GM12878 (cell line): ENCODE results near the gene RAD51. TPM values are rescaled to one million over a fixed set of nuclear protein-coding genes. Genes with fewer than 3 reads are reported as not detected.

Source experiments
- ATAC-seq: fragments of 200-7000 bp; cut with Tn5 transposase; 3 replicates; pipeline ENCODE4 v1.9.1; 2020; ENCODE audit warnings: mild to moderate bottlenecking, moderate library complexity
- BruUV-seq: library from RNA; stranded (reverse); fragments of 400-500 nt; replicated peaks from 2 replicates; lab custom pipeline; 2021; lab: Mats Ljungman, UMichigan
- CTCF ChIA-PET: fragments of 300-600 bp; sonication (Branson Sonifier 250); formaldehyde crosslinking; extraction: SDS; loops from one replicate; lab custom pipeline; 2021; ENCODE audit warnings: inconsistent platforms; lab: Yijun Ruan, JAX
- POLR2A ChIA-PET: fragments of 350-600 bp; formaldehyde crosslinking; extraction: SDS; loops from one replicate; lab custom pipeline; 2021; ENCODE audit warnings: inconsistent platforms; lab: Charles Lee
- RAD21 ChIA-PET: fragments of 300-600 bp; sonication (Branson Sonifier 250); formaldehyde crosslinking; loops from one replicate; lab custom pipeline; 2023; ENCODE audit warnings: antibody characterized with exemption; ENCODE audit not compliant: unreplicated experiment; lab: Charles Lee
- SMC1A ChIA-PET: fragments of 300-600 bp; sonication (Branson Sonifier 250); formaldehyde crosslinking; loops from one replicate; lab custom pipeline; 2023; ENCODE audit not compliant: unreplicated experiment, uncharacterized antibody; lab: Charles Lee
- DNase-seq: peaks from one replicate; pipeline ENCODE4 v3.0.0-alpha.2; 2011; ENCODE audit warnings: low read depth, low spot score
- FAIRE-seq: peaks from 3 replicates; lab custom pipeline; 2011; peaks lifted over from hg19 to GRCh38; lab: Jason Lieb, UNC
- H2AFZ ChIP-seq: 2 replicates; pipeline ENCODE4 v1.6.0; 2011; ENCODE audit warnings: low read depth, low read length, control low read depth; ENCODE audit not compliant: control insufficient read depth
- H3K27ac ChIP-seq: 2 replicates; pipeline ENCODE4 v1.5.1; 2011; ENCODE audit warnings: control low read depth; ENCODE audit not compliant: control insufficient read depth, insufficient read depth
- H3K27me3 ChIP-seq, 2 experiments: replicated peaks in 1 of 2; 2 replicates each; pipeline versions ENCODE4 v1.6.0 to v1.6.1; 2011; ENCODE audit warnings: low read length in 1 of 2; ENCODE audit not compliant: control insufficient read depth in 2 of 2, insufficient read depth in 2 of 2
- H3K36me3 ChIP-seq, 2 experiments: 2 replicates each; pipeline ENCODE4 v1.5.1; 2011; ENCODE audit warnings: low read length in 1 of 2; ENCODE audit not compliant: control insufficient read depth in 2 of 2, insufficient read depth in 2 of 2
- H3K4me1 ChIP-seq: 2 replicates; pipeline ENCODE4 v1.6.1; 2011; ENCODE audit warnings: mild to moderate bottlenecking, low read length, moderate library complexity, mixed read lengths; ENCODE audit not compliant: control insufficient read depth, insufficient read depth
- H3K4me2 ChIP-seq: 2 replicates; pipeline ENCODE4 v1.6.0; 2011; ENCODE audit warnings: control low read depth; ENCODE audit not compliant: control insufficient read depth, insufficient read depth
- H3K4me3 ChIP-seq: fragments of 200-600 bp; sonication (generic); 2 replicates; pipeline ENCODE4 v1.5.1; 2016
- H3K79me2 ChIP-seq: 2 replicates; pipeline ENCODE4 v1.6.0; 2011; ENCODE audit warnings: low read length; ENCODE audit not compliant: control insufficient read depth, insufficient read depth
- H3K9ac ChIP-seq: 2 replicates; pipeline ENCODE4 v1.8.0; 2011; ENCODE audit warnings: low read length, control low read depth, mixed read lengths; ENCODE audit not compliant: control insufficient read depth, insufficient read depth
- H3K9me3 ChIP-seq: replicated peaks from 3 replicates; pipeline ENCODE4 v1.5.1; 2011; ENCODE audit warnings: mild to moderate bottlenecking, low read length; ENCODE audit not compliant: control insufficient read depth, insufficient read depth
- H4K20me1 ChIP-seq: 2 replicates; pipeline ENCODE4 v1.6.0; 2011; ENCODE audit not compliant: control insufficient read depth, insufficient read depth
- ATF7 ChIP-seq: fragments of 450-650 bp; IDR thresholded peaks from 2 replicates; pipeline ENCODE4 v1.6.1; 2016; ENCODE audit warnings: low read depth, mild to moderate bottlenecking
- CEBPB ChIP-seq, 2 experiments: fragments of 150-350 bp in 1 of 2; IDR thresholded peaks; 2 replicates each; pipeline ENCODE4 v1.6.1; 2012 to 2014; ENCODE audit warnings: low read depth in 2 of 2, low read length in 2 of 2, borderline replicate concordance in 1 of 2, inconsistent platforms in 1 of 2
- E4F1 ChIP-seq: fragments of 450-650 bp; IDR thresholded peaks from 2 replicates; pipeline ENCODE4 v1.6.1; 2018; ENCODE audit warnings: borderline replicate concordance, mild to moderate bottlenecking; ENCODE audit not compliant: partially characterized antibody
- IRF4 ChIP-seq: IDR thresholded peaks from 2 replicates; pipeline ENCODE4 v1.6.1; 2011; ENCODE audit warnings: low read depth, low read length
- KLF5 ChIP-seq: fragments of 450-650 bp; IDR thresholded peaks from 2 replicates; pipeline ENCODE4 v1.6.1; 2014; ENCODE audit warnings: mild to moderate bottlenecking; ENCODE audit not compliant: partially characterized antibody
- MTA2 ChIP-seq: fragments of 450-650 bp; IDR thresholded peaks from 2 replicates; pipeline ENCODE4 v1.6.1; 2016; ENCODE audit warnings: low read depth, mild to moderate bottlenecking, moderate library complexity
- PAX8 ChIP-seq: fragments of 450-650 bp; IDR thresholded peaks from 2 replicates; pipeline ENCODE4 v1.6.1; 2017; ENCODE audit warnings: mild to moderate bottlenecking, moderate library complexity
- PKNOX1 ChIP-seq: fragments of 450-650 bp; IDR thresholded peaks from 2 replicates; pipeline ENCODE4 v1.6.1; 2016; ENCODE audit warnings: mild to moderate bottlenecking
- SIN3A ChIP-seq: IDR thresholded peaks from 2 replicates; pipeline ENCODE4 v1.6.1; 2012; ENCODE audit warnings: low read depth, low read length, improper control_type of control experiment
- SP1 ChIP-seq: IDR thresholded peaks from one replicate; pipeline ENCODE4 v1.6.1; 2011; ENCODE audit warnings: low read depth, low read length
- STAT3 ChIP-seq: IDR thresholded peaks from 2 replicates; pipeline ENCODE4 v1.6.1; 2011; ENCODE audit warnings: low read depth, low read length, improper control_type of control experiment
- SUZ12 ChIP-seq: fragments of 200-600 bp; sonication (generic); IDR thresholded peaks from one replicate; pipeline ENCODE4 v1.6.1; 2018; ENCODE audit warnings: antibody characterized with exemption, mild to moderate bottlenecking; ENCODE audit not compliant: unreplicated experiment
- TBL1XR1 ChIP-seq: IDR thresholded peaks from 2 replicates; pipeline ENCODE4 v1.6.1; 2012; ENCODE audit warnings: low read depth, low read length, improper control_type of control experiment
- ZNF207 ChIP-seq: fragments of 450-650 bp; IDR thresholded peaks from 2 replicates; pipeline ENCODE4 v1.6.1; 2014; ENCODE audit warnings: antibody characterized with exemption, mild to moderate bottlenecking, borderline replicate concordance
- ZNF24 ChIP-seq: fragments of 450-650 bp; IDR thresholded peaks from 2 replicates; pipeline ENCODE4 v1.6.1; 2017; ENCODE audit warnings: antibody characterized with exemption, mild to moderate bottlenecking
- WGBS: methylation state at CpG from one replicate; pipeline ENCODE4 v1.1.6; 2016; ENCODE audit warnings: low lambda C conversion rate; ENCODE audit not compliant: insufficient replicate concordance, insufficient coverage; ENCODE audit errors: missing lambda C conversion rate; 5-methylcytosine and 5-hydroxymethylcytosine counted together
- in situ Hi-C: fragments of 300-500 bp; cut with MboI; formaldehyde crosslinking; loops from 9 replicates; pipeline ENCODE4 v1.14.3; 2018; ENCODE audit warnings: mixed read lengths
- intact Hi-C: fragments of 100-400 bp; cut with micrococcal nuclease; formaldehyde crosslinking; loops from one replicate; pipeline ENCODE4 v1.14.2; 2022; ENCODE audit not compliant: unreplicated experiment
- polyA plus RNA-seq, 11 experiments: library from polyadenylated mRNA; depleted of rRNA in 4 of 11; unstranded in 6 of 11; stranded (reverse) in 5 of 11; fragments of >200 nt; fragmentation: Nextera tagmentation in 4 of 11; fragmentation: Illumina TruSeq in 1 of 11; extraction: Ambion mirVana in 4 of 11; extraction: Trizol in 1 of 11; gene quantifications; 1 replicate in 1 of 11; 2 replicates in 10 of 11; pipeline versions ENCODE4 v1.2.1 to v1.2.3, GENCODE V29; 2011 to 2016; ENCODE audit warnings: inconsistent platforms in 2 of 11, missing spikeins in 2 of 11, low read depth in 1 of 11
- total RNA-seq, 4 experiments: library from RNA; depleted of rRNA in 3 of 4; stranded (reverse); fragments of >200 nt in 3 of 4; fragmentation: Illumina TruSeq in 1 of 4; extraction: Trizol in 1 of 4; gene quantifications; 2 replicates each; pipeline versions ENCODE4 v1.2.1 to v1.2.3, GENCODE V29; 2013 to 2021
- TF ChIP-seq, protein P1 (sequence below): IDR thresholded peaks from 2 replicates; pipeline ENCODE4 v1.6.1; 2012; ENCODE audit warnings: low read length, inconsistent platforms
- TF ChIP-seq, protein P2 (sequence below): IDR thresholded peaks from 2 replicates; pipeline ENCODE4 v1.6.1; 2011; ENCODE audit warnings: mild to moderate bottlenecking, low read depth, low read length, moderate library complexity; ENCODE audit not compliant: insufficient replicate concordance

Gene RAD51
- total and polyA plus RNA-seq, 10 of the 15 experiments (the other 5 are each of a cell fraction or from before 2014, with no cell fraction given): 13.1 to 55.0 (median 30.6) TPM

DNA sequence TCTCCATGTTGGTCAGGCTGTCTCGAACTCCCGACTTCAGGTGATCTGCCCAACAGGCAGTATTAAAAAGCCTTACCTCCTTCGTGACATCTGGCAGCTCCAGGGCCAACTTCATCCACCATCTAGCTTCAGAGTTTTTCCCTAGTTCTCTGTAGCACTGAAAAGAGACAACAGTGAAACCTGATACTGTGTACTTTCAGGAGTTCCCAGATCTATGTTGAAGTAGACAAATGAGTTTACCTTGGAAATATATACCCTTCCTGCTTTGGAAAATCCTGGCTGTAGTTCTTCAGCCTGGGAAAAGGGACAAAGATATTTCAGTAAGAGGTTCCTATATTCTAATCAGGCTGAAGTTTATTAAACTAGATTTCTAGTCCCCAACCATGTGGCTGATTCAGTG, 42.1 kb downstream of the RAD51 start (continued):
- TF ChIP-seq SUZ12: no peak
- no peak for TF ChIP-seq KLF5
- TF ChIP-seq ZNF24: no peak
- no peak for TF ChIP-seq TBL1XR1
- no peak for TF ChIP-seq IRF4
- no peak for TF ChIP-seq CEBPB (IDR thresholded peaks at IDR 0.05; ENCODE audit: borderline replicate concordance in 1 of 2, low read depth in 2 of 2, low read length in 2 of 2)

- POLR2A ChIA-PET: interaction anchor here (0.6 to 1.0 kb wide), 2 partner anchors 51 to 61 kb away, joined by 4 to 7 read pairs; no protein-coding TSS in a partner anchor
- DNase-seq (no peak), ATAC-seq (no peak), FAIRE-seq (no peak)
- 87% methylated on average over 2 of the region's 2 CpGs for WGBS
- Histone ChIP-seq H3K4me2 (no peak overlapping the region), H3K4me3 (no peak overlapping the region), H3K27me3 (no peaks in the 10 kb centered on the region), H3K9ac (no peak overlapping the region), H3K27ac (no peak overlapping the region), H3K79me2 (no peaks in the 10 kb centered on the region), H3K36me3 (peaks cover 17 to 37% of the 10 kb centered on the region in 2 experiments), H2AFZ (no peak overlapping the region), H3K4me1 (peaks cover 7% of the 10 kb centered on the region), H3K9me3 (no peaks in the 10 kb centered on the region), H4K20me1 (no peaks in the 10 kb centered on the region)
- SMC1A ChIA-PET: interaction anchor here (0.9 to 2.1 kb wide), 4 partner anchors 16 to 151 kb away, joined by 3 to 4 read pairs (median 4); partner anchors contain the start of gene RAD51
- intact Hi-C loops: no loop called here
- RAD21 ChIA-PET: interaction anchor here (0.7 kb wide), 1 partner anchor 9 kb away, joined by 3 read pairs; no protein-coding TSS in a partner anchor
- BruUV-seq: no TSS peak
- in situ Hi-C loops: no loop called here
- CTCF ChIA-PET: interaction anchor here (0.7 to 1.8 kb wide), 7 partner anchors 9 to 230 kb away, joined by 3 to 6 read pairs (median 3); no protein-coding TSS in a partner anchor
- TF ChIP-seq MTA2: no peak
- TF ChIP-seq, protein P1, sequence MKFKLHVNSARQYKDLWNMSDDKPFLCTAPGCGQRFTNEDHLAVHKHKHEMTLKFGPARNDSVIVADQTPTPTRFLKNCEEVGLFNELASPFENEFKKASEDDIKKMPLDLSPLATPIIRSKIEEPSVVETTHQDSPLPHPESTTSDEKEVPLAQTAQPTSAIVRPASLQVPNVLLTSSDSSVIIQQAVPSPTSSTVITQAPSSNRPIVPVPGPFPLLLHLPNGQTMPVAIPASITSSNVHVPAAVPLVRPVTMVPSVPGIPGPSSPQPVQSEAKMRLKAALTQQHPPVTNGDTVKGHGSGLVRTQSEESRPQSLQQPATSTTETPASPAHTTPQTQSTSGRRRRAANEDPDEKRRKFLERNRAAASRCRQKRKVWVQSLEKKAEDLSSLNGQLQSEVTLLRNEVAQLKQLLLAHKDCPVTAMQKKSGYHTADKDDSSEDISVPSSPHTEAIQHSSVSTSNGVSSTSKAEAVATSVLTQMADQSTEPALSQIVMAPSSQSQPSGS: no peak
- no peak for TF ChIP-seq STAT3
- TF ChIP-seq PAX8: no peak
- TF ChIP-seq, protein P2, sequence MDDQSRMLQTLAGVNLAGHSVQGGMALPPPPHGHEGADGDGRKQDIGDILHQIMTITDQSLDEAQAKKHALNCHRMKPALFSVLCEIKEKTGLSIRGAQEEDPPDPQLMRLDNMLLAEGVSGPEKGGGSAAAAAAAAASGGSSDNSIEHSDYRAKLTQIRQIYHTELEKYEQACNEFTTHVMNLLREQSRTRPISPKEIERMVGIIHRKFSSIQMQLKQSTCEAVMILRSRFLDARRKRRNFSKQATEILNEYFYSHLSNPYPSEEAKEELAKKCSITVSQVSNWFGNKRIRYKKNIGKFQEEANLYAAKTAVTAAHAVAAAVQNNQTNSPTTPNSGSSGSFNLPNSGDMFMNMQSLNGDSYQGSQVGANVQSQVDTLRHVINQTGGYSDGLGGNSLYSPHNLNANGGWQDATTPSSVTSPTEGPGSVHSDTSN: no peak
- no peak for TF ChIP-seq ATF7
- TF ChIP-seq SP1: no peak
- TF ChIP-seq SIN3A: no peak
- no peak for TF ChIP-seq ZNF207
- TF ChIP-seq E4F1: no peak
- TF ChIP-seq PKNOX1: no peak
Observed at GRCh38 chr15:40739047-40739446, 44.1 kb downstream of the RAD51 start.
